HuH-7 (cell line): ENCODE data around the gene USP21.

Experiments
- DNase-seq: peaks from one replicate; pipeline ENCODE4 v3.0.0; 2011; ENCODE audit warnings: low spot score

USP21 gene

DNA sequence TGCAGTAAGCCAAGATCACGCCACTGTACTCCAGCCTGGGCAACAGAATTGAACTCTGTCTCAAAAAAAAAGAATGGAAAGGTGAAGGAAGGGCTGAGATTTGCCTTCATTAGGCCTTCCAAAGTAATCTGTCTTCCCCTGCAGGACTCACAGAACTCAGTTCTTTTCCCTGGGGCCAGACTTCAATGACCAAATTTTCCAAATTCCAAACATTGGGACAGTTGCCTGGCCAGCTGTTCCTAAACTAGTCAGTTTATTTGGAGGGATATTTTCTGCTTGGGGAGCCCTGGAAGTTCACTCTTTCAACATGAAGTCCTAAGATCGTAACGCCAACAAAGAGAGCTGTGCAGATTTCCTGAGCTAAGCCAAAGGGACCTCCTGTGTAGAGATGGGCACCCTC lies 21.4 kb upstream of the USP21 start:
- DNase-seq: no peak

DNA sequence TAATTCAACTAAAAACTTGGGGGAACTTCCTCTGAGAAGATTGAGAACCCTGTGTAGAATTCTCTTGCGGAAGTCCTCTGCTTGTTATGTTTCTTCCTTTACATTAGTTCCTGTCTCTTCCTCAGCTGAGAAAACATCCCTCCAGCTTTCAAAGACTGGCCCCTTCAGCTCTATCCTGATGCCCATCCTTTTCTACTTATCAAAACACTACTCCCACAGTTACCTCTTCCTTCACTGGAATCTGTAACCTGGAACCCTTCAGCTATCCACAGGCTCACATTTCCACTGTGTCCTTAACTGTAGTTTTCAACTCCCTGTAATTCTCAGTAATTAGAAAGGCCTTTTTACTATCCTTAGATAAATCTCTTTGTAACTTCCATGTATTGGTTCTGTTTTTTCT lies 20.9 kb upstream of the USP21 start:
- DNase-seq: no peak

DNA sequence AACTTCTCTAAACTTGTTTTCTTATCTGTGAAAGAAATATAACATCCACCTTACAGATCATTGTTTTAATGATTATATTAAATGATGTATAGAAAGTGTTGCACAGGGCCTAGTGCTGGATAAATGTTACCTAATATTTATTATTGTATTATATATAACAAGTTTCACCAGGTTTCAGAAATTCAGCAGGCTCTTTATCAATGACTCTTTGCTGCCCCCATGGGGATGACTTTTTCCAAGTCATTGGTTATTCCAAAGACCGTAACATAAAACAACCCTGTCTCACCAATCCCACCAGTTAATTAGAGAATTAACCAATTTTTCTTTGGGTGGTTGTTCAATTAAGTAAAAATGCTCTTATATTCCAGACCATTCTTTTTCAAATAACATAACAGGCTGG lies 19.5 kb upstream of the USP21 start:
- peak; percentile 53 for DNase-seq

DNA sequence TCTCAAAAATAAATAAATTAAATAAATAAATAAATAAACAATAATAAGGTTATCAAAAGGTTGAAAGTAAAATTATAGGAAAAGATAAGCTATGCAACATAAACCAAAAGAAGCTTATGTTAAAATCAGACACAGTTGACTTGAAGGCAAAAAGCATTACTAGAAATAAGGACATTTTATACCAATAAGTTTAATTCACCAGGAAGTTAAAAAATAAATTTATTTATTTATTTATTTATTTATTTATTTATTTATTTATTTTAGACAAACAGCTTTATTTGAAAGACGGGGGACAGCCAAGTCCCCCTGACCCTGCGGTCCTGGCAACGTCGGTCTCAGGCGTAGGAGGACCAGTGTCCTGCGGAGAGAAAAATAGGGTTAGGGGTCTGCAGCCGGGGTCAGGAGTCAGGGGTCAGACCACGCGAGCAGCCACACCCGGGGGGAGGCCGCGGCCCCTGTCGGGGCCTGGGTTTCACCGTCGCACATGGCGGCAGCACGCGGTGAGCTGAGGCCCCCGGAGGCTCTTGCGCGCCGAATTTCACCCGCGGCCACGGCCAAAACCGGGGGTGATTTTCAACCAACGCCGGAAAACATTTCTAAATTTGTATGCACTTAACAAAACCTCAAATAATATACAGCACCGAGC lies 18.4 kb upstream of the USP21 start:
- DNase-seq: no peak

DNA sequence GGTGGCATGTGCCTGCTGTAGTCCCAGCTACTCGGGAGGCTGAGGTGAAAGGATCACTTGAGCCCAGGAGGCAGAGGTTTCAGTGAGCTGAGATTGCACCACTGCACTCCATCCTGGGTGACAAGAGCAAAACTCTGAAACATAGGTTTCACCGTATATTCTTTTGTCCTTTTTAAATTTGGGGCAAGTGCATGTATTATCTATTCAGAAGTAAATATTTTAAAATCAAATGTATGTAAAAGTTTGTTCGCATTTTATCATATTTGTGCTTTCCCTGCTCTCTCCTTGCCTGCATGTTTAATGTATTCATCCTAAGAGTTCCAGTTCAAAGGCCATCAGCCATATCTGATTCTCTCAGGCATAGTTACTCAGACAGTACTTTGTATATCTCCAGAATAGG lies 13.5 kb upstream of the USP21 start:
- DNase-seq: no peak

DNA sequence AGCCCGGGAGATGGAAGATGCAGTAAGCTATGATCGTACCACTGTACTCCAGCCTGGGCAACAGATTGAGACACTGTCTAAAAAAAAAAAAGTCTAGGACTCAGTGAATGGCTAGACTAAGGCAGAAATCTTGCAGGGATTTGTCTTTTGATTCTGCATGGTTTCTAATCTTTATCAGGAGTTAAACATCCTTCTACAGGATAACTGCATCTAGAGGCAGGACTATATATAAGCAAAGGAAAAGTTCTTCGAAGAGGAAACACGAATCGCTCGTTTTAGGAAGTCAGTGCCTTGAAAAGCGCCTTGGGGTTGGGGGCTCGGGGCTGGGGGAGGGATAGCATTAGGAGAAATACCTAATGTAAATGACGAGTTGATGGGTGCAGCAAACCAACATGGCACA lies 6.1 kb upstream of the USP21 start:
- DNase-seq: no peak

DNA sequence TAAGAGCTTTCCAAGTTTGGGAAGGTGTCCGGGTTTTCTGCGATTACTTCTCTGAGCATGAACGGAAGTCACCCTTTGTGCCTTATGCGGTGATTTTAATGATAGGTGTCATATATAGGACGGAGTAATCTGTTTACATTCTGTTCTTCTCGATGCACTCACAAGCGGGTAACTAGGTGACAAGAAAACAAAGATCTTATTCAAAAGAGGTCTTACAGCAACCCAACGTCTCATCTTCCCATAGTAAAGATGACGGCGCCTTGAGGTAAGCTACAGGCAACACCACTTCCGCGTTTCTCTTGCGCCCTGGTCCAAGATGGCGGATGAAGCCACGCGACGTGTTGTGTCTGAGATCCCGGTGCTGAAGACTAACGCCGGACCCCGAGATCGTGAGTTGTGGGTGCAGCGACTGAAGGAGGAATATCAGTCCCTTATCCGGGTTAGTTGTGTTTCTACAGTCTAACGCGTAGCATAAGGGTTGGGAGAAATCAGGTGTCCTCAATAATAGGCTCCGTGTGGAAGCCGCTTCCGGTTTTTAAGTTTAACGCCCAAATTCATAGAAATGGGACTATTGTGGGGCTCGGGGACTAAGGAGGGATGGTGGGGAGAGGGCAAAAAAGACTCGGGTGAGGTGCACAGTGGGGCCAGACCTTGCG lies 5.5 kb upstream of the USP21 start, which contains the start of gene UFC1:
TSS of gene UFC1 (plus strand) at position 297 of the 656 bp plus-strand sequence. CDS start at position 317, 20 bp downstream.
- DNase-seq: peak; percentile 80

DNA sequence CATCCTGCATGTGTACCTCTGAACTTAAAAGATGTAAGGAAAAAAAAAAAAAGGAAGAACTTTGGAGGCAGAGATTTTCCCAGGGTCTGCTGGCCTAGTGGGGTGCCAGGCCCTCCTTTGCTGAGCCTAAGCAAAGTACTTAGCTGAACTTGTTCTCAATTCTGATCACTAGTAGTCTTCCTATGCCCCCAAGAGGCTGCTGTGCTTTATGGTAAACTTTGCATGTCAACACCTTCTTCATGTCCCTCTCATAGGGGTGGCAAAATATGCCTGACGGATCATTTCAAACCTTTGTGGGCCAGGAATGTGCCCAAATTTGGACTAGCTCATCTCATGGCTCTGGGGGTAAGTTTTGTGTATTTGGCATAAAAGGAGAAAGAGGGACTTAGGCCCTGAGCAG lies 1.4 kb upstream of the USP21 start:
- no peak for DNase-seq

DNA sequence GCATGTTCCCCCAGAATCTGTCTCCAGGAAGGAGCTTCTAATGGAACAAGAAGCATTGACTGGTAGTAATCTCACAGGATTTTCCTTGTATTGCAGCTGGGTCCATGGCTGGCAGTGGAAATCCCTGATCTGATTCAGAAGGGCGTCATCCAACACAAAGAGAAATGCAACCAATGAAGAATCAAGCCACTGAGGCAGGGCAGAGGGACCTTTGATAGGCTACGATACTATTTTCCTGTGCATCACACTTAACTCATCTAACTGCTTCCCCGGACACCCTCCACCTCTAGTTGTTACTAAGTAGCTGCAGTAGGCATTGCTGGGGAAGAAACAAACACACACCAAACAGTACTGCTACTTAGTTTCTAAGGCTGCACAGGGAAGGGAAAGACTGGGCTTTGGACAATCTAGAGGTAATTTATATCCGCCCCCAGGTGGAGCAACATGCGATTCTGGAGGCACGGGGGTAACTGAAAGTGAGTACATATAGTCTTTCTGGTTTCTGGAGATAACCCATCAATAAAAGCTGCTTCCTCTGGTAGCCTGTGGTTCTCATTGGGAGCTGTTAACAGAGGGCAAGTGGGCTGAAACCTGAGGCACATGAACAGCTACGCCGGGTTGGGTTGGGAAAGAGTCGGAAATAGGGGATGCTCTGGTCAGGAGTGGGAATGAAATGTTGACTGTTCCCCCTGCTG lies 837 bp upstream of the USP21 start:
- DNase-seq: no peak

DNA sequence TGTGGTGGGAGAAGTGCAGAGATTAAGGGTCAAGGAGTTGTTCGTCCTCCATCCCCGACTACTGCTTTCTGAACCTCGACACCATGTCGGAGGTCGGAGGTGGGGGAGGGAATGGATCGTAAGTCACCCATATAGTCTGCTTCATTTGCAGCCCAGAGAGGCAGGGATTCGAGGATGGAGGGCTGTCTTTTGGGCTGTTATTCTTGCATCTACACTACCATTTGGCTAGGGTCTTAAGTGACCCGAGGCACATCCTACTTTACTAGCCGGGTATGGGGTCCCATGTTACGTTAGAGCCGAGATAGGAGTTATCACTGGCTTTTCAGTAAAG lies 578 bp downstream of the USP21 start:
- no peak for DNase-seq

DNA sequence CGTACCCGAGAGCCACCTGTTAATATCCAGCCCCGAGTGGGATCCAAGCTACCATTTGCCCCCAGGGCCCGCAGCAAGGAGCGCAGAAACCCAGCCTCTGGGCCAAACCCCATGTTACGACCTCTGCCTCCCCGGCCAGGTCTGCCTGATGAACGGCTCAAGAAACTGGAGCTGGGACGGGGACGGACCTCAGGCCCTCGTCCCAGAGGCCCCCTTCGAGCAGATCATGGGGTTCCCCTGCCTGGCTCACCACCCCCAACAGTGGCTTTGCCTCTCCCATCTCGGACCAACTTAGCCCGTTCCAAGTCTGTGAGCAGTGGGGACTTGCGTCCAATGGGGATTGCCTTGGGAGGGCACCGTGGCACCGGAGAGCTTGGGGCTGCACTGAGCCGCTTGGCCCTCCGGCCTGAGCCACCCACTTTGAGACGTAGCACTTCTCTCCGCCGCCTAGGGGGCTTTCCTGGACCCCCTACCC lies 1.4 kb downstream of the USP21 start:
- DNase-seq: no peak

DNA sequence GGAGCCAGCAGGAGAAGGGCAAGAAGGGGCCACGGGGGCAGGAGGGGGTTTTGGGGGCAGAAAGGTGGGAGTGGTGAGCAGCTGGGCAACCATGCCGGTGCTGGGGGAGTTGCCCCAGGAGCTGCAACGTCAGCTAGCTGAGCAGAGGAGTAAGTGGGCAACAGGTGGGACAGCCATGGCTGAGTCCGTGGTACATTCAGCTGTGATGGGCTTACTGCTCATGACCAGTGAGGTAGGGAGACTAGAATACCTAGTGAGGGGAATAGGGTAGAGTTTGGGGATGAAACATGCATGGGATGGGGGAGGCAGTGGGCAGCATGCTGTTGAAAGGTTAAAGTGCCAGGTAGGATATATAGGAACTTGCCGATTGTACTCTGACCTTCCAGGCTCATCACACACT lies 2.4 kb downstream of the USP21 start:
- DNase-seq: no peak

DNA sequence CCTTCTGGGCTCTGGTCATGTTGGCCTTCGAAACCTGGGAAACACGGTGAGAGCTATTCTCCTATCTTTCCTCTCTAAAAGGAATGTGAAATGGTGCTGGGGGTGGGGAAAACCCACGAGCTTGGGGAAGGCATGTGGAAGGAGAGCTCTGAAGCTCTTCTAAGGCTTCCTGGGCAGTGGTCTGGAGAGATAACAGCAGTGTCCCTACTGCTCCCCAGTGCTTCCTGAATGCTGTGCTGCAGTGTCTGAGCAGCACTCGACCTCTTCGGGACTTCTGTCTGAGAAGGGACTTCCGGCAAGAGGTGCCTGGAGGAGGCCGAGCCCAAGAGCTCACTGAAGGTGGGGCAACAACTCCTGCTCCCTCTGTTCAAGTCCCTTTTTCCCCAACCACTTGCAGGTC lies 2.8 kb downstream of the USP21 start:
- DNase-seq: no peak

DNA sequence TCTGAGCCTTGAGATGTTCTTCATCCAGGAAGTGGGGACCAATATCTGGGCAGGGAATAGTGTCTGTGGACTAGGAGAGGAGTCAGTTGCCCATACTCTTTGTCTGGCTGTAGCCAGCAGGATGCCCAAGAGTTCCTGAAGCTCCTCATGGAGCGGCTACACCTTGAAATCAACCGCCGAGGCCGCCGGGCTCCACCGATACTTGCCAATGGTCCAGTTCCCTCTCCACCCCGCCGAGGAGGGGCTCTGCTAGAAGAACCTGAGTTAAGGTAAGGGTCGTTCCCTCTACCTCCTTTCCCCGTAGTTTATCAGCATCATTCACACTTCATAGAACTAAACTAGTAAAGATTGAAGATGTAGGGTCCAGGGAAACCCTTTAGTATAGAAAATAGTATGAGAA lies 3.5 kb downstream of the USP21 start:
- DNase-seq: no peak

DNA sequence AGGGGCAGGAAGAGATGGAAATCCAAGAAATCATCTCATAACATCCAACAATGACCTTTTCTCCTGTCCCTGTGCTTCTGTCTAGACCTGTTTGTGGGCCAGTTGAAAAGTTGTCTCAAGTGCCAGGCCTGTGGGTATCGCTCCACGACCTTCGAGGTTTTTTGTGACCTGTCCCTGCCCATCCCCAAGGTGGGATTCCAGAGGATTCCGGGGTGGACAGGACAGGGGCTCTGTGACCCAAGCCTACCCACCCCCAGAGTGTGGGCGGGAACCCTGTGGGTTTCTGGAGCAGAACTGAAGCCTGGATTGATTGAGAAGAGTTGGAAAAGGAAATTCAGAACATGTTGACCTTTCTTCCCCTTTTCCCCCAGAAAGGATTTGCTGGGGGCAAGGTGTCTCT lies 4.5 kb downstream of the USP21 start:
- DNase-seq: no peak

DNA sequence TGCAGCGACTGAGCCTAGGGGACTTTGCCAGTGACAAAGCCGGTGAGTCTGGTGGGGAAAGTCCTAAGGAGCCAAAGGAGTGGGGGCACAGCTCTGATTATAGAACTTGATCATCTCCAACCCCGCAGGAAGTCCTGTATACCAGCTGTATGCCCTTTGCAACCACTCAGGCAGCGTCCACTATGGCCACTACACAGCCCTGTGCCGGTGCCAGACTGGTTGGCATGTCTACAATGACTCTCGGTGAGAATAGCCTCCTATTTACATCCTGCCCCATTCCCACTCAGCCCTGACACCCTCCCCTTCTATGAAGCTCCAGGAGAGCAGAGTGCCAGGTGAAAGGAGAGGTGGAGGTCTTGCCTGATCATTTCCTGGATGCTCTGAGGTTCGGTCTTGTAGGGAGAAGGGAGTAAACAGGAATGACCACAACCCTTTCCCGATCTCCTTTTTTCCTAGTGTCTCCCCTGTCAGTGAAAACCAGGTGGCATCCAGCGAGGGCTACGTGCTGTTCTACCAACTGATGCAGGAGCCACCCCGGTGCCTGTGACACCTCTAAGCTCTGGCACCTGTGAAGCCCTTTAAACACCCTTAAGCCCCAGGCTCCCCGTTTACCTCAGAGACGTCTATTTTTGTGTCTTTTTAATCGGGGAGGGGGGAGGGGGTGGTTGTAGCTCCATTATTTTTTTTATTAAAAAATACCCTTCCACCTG lies 5.8 kb downstream of the USP21 start:
- DNase-seq: no peak

DNA sequence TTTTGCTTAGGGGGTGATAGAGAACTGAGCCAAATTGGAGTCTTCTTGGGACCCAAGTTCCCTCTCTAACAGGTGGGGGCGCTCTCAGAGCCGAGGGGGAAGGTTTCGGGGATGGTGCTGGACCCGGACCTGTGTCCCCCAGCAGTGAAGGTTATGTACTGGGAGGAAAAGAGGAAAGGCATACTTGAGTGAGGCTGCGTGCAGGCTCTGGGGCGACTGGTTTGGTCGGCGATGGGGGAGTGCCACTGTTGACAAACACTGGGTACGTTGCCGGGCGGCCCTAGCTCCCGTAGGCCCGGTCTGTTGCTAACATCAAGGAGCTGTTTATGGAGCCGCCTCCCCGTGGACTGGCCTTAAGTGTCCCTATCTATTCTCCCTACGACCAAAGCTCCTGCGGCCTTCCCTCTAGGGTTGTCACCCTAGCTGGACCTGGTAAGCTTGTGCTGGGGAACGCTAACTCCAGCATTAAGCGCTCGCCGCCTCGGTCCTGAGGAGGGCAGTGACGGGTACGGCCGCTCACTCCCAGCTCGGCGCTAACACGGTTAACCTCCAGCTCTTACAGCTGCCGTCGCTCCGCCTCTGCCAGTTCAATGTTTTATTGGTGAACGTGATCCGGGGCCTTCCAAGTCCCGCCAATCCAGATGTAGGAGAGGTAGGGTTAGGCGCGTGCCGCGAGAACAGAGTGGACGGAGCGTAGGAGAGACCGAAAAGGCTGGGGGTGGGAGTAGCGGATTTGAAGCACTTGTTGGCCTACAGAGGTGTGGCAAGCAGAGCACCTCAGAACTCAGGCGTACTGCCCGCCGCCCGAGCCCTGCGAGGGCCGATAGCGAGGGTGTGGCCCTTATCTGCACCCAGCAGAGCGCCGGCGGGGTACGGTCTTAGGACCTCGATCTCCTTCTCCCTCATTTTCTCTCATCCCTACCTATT lies 6.7 kb downstream of the USP21 start, which contains the start of gene PPOX:
TSS of gene PPOX (plus strand) at position 685 of the 927 bp plus-strand sequence. CDS start 422 bp downstream, outside the sequence.
- peak; percentile 90 for DNase-seq

DNA sequence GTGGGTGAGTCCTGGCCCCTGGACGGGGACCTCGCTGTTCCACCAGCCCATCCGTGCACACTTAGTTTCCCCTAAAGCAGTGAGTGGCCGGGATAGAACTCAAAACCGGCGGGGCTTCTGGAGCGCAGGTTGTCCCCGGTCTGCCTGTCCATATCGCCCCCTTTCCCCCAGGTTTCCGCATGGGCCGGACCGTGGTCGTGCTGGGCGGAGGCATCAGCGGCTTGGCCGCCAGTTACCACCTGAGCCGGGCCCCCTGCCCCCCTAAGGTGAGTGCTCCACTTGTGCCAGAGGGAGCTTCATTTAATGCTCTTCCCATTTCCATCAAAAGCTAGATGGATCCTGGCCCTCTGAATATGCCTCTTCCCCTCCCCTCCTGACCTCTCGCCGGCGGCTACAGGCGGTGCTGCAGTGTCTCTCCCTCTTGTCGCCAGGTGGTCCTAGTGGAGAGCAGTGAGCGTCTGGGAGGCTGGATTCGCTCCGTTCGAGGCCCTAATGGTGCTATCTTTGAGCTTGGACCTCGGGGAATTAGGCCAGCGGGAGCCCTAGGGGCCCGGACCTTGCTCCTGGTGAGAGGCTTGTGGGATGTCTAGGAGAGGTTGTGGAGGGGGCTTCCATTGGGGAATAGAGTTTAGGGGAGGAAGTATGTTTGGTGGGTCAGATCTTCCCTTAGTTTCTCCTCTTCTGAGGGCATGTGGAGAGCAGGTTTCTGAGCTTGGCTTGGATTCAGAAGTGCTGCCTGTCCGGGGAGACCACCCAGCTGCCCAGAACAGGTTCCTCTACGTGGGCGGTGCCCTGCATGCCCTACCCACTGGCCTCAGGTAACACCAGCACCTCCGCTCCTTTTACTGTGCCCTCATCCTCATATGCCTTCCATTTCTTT lies 7.6 kb downstream of the USP21 start:
- DNase-seq: peak; percentile 31

DNA sequence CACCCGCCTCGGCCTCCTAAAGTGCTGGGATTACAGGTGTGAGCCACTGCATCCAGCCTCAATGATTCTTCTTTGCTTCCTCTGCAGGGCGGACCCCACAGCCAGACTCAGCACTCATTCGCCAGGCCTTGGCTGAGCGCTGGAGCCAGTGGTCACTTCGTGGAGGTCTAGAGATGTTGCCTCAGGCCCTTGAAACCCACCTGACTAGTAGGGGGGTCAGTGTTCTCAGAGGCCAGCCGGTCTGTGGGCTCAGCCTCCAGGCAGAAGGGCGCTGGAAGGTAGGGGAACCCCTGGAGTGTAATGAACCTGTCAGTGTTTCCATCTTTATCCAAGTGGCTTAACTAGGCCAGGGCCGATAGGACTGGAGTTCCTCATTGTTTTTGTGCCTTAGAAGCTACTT lies 9.6 kb downstream of the USP21 start:
- DNase-seq: no peak

DNA sequence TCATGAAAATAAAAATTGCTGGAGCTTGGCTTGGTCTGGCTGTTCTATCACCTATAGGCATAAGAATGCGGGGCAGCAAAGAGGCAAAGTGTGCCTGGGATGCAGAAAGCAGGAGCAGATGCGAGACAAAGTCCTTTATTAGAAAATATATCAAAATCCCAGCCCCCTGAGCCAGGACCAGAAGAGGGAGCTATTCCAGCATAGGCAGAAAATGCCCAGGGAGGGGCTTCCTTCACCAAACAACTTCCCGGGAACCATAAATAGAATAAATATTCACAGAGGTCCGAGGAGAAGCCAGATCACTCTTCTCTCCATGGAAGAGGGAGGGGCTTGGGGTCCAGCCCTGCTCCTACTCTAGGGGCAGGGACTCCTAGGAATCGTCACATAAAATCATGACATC lies 11.9 kb downstream of the USP21 start:
- peak; percentile 23 for DNase-seq

DNA sequence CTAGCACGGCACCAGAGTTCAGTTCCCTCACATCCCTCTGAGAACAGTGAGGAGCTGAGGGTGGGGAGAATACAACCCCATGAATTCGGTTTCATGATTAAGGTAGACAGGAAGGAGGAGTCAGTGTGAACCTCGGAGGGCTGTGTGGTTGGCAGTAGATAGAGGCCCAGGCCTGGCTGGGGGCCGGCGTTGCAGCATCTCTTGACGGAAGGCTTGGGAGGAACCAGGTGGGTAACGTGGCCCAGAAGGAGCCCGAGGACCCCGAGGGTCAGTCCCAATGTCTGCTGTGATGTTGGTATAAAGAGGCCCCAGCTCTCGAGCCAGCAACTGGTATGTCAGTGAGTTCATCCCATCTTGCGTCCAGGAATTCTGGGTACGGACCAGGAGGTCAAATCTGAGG lies 12.4 kb downstream of the USP21 start:
- DNase-seq: no peak
